ENCODE results near the gene TCFL5.

DNA sequence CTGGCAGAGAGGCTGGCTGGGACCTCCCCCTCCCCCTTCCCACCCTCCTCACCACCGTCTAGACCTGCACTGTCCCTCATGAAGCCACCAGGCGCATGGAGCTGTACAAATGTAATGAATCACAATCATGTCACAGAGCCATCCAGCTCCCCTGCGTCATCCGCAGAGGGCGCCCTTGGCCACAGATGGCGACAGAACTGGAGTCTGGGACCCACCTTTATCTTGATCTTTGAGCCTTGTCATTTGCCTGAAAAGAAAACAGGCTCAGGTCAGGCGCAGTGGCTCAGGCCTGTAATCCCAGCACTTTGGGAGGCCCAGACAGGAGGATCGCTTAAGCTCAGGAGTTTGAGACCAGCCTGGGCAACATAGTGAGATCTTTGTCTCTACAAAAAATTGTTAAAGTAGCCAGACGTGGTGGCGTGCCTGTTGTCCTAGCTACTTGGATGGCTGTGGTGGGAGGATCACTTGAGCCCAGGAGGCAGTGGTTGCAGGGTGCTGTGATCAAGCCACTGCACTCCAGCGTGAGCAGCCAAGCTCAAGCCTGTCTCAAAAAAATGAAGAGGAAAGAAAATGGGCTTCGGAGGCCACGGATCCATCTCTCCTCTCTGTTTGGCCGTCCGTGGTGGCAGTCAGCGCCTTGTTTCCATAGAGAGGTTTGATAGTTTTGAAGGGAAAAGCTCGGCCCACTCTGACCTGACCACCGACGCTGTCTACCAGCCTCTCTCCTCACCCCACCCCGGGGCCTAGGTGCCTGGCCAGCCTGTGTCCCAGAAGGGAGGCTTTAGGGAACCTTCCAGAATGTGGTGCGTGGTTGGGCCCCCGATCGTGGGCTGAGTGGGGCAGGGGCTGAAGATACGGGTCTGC lies 38.6 kb downstream of the TCFL5 start:
- TF ChIP-seq, protein P1, sequence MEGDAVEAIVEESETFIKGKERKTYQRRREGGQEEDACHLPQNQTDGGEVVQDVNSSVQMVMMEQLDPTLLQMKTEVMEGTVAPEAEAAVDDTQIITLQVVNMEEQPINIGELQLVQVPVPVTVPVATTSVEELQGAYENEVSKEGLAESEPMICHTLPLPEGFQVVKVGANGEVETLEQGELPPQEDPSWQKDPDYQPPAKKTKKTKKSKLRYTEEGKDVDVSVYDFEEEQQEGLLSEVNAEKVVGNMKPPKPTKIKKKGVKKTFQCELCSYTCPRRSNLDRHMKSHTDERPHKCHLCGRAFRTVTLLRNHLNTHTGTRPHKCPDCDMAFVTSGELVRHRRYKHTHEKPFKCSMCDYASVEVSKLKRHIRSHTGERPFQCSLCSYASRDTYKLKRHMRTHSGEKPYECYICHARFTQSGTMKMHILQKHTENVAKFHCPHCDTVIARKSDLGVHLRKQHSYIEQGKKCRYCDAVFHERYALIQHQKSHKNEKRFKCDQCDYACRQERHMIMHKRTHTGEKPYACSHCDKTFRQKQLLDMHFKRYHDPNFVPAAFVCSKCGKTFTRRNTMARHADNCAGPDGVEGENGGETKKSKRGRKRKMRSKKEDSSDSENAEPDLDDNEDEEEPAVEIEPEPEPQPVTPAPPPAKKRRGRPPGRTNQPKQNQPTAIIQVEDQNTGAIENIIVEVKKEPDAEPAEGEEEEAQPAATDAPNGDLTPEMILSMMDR (IDR thresholded peaks at IDR 0.05), result peak in 1 of 4 experiments; percentile 39
- no peak for TF ChIP-seq POLR2A (IDR thresholded peaks at IDR 0.05)
- TF ChIP-seq POLR2AphosphoS5 (IDR thresholded peaks at IDR 0.05), result no peak
